HEK293 (cell line): Measurements from ENCODE around the gene TM6SF1.

Source experiments
- GLIS2 ChIP-seq: fragments of 450-650 bp; formaldehyde crosslinking; IDR thresholded peaks from 2 replicates; pipeline ENCODE4 v1.5.1; 2016; ENCODE audit warnings: missing biosample characterization, missing genetic modification characterization
- KLF8 ChIP-seq: fragments of 450-650 bp; formaldehyde crosslinking; IDR thresholded peaks from 2 replicates; pipeline ENCODE4 v1.5.1; 2016; ENCODE audit warnings: missing biosample characterization, missing genetic modification characterization
- KLF9 ChIP-seq: fragments of 450-650 bp; formaldehyde crosslinking; IDR thresholded peaks from 2 replicates; pipeline ENCODE4 v1.5.1; 2016; ENCODE audit warnings: missing biosample characterization, missing genetic modification characterization, low read depth
- OSR2 ChIP-seq: fragments of 450-650 bp; formaldehyde crosslinking; IDR thresholded peaks from 2 replicates; pipeline ENCODE4 v1.5.1; 2016; ENCODE audit warnings: missing biosample characterization, missing genetic modification characterization
- PRDM4 ChIP-seq: fragments of 450-650 bp; formaldehyde crosslinking; IDR thresholded peaks from 2 replicates; pipeline ENCODE4 v1.5.1; 2017; ENCODE audit warnings: missing biosample characterization, missing genetic modification characterization
- REPIN1 ChIP-seq: fragments of 450-650 bp; formaldehyde crosslinking; IDR thresholded peaks from 2 replicates; pipeline ENCODE4 v1.5.1; 2017; ENCODE audit warnings: missing biosample characterization, missing genetic modification characterization, low read depth
- SALL2 ChIP-seq: fragments of 450-650 bp; formaldehyde crosslinking; IDR thresholded peaks from 2 replicates; pipeline ENCODE4 v1.5.0; 2017; ENCODE audit warnings: missing biosample characterization, mild to moderate bottlenecking, missing genetic modification characterization, borderline replicate concordance
- SP3 ChIP-seq: fragments of 450-650 bp; formaldehyde crosslinking; IDR thresholded peaks from 2 replicates; pipeline ENCODE4 v1.5.1; 2016; ENCODE audit warnings: missing biosample characterization, missing genetic modification characterization
- ZBTB21 ChIP-seq: fragments of 450-650 bp; formaldehyde crosslinking; IDR thresholded peaks from 2 replicates; pipeline ENCODE4 v1.5.1; 2017; ENCODE audit warnings: missing biosample characterization, missing genetic modification characterization
- ZIC2 ChIP-seq: fragments of 450-650 bp; formaldehyde crosslinking; IDR thresholded peaks from 2 replicates; pipeline ENCODE4 v1.5.1; 2016; ENCODE audit warnings: missing biosample characterization, missing genetic modification characterization
- ZNF121 ChIP-seq: fragments of 450-650 bp; formaldehyde crosslinking; IDR thresholded peaks from 2 replicates; pipeline ENCODE4 v1.5.1; 2016; ENCODE audit warnings: missing biosample characterization, missing genetic modification characterization
- ZNF19 ChIP-seq: fragments of 450-650 bp; formaldehyde crosslinking; IDR thresholded peaks from 2 replicates; pipeline ENCODE4; 2016; ENCODE audit warnings: missing biosample characterization, missing genetic modification characterization, low read depth
- ZNF202 ChIP-seq: fragments of 450-650 bp; formaldehyde crosslinking; IDR thresholded peaks from 2 replicates; pipeline ENCODE4 v1.5.1; 2016; ENCODE audit warnings: missing biosample characterization, missing genetic modification characterization, borderline replicate concordance
- ZNF280C ChIP-seq: fragments of 450-650 bp; formaldehyde crosslinking; IDR thresholded peaks from 2 replicates; pipeline ENCODE4 v1.5.1; 2016; ENCODE audit warnings: missing biosample characterization, missing genetic modification characterization
- ZNF324 ChIP-seq: fragments of 450-650 bp; formaldehyde crosslinking; IDR thresholded peaks from 2 replicates; pipeline ENCODE4 v1.5.1; 2016; ENCODE audit warnings: missing biosample characterization, missing genetic modification characterization
- ZNF366 ChIP-seq: fragments of 450-650 bp; formaldehyde crosslinking; conservative IDR thresholded peaks from 2 replicates; pipeline ENCODE4 v1.5.1; 2016; ENCODE audit warnings: missing biosample characterization, missing genetic modification characterization
- ZNF404 ChIP-seq: fragments of 450-650 bp; formaldehyde crosslinking; IDR thresholded peaks from 2 replicates; pipeline ENCODE4 v1.5.1; 2017; ENCODE audit warnings: missing biosample characterization, missing genetic modification characterization
- ZNF548 ChIP-seq: fragments of 450-650 bp; formaldehyde crosslinking; IDR thresholded peaks from 2 replicates; pipeline ENCODE4 v1.5.1; 2016; ENCODE audit warnings: missing biosample characterization, missing genetic modification characterization
- ZNF571 ChIP-seq: fragments of 450-650 bp; formaldehyde crosslinking; IDR thresholded peaks from 2 replicates; pipeline ENCODE4 v1.5.0; 2017; ENCODE audit warnings: missing biosample characterization, missing genetic modification characterization
- ZNF701 ChIP-seq: fragments of 450-650 bp; formaldehyde crosslinking; IDR thresholded peaks from 2 replicates; pipeline ENCODE4 v1.5.1; 2016; ENCODE audit warnings: missing biosample characterization, missing genetic modification characterization
- ZNF837 ChIP-seq: fragments of 450-650 bp; formaldehyde crosslinking; IDR thresholded peaks from 2 replicates; pipeline ENCODE4 v1.5.1; 2016; ENCODE audit warnings: missing biosample characterization, missing genetic modification characterization
- ZSCAN23 ChIP-seq: fragments of 450-650 bp; formaldehyde crosslinking; IDR thresholded peaks from 2 replicates; pipeline ENCODE4 v1.5.1; 2016; ENCODE audit warnings: missing biosample characterization, missing genetic modification characterization
- TF ChIP-seq, protein P1 (sequence below): fragments of 450-650 bp; formaldehyde crosslinking; IDR thresholded peaks from 2 replicates; pipeline ENCODE4 v1.5.1; 2016; ENCODE audit warnings: missing biosample characterization, missing genetic modification characterization, borderline replicate concordance

Gene TM6SF1

DNA sequence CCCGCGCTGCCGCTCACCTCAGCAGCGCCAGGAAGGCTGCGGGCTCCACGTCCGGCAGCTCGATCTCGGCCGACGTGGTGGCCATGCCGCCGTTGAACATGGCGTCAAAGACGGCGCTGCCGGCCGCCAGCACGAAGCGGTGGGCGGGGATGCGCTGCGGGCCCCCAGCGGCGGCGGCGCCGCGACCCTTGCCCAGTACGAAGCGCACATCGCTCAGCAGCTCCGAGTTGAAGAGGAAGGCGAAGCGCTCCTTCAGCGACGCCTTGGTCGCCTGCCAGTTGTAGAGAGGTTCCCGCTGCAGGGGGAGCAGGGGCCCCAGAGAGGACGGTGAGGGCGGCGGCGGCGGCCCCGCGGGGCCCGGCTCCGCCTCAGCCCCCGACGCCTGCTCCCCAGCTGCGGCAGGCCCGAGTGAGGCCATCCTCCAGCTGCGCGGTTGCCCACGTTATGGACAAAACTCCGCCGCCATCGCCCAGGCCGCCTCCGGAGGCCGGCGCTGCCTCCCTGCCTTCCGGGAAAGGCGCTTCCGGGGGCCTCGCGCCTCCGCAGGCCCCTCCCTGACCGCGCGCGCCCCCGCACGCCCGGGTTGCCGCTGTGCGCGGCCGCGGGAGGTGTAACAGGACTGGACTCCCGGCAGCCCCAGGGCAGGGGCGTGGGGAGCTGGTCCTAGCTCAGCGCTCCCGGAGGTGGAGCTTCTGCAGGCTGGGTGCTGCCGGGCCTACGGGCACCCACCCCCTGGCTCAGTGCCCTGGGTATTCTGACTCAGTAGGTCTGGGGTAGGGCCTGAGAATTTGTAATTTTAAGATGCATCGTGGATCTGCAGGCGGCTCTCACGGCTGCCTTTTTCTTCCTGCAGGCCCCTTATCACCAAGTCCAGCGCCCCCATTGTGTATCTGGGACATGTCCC is 40.5 kb upstream of the TM6SF1 start, which contains the start of gene BTBD1 (continued):
- TF ChIP-seq, protein P1, sequence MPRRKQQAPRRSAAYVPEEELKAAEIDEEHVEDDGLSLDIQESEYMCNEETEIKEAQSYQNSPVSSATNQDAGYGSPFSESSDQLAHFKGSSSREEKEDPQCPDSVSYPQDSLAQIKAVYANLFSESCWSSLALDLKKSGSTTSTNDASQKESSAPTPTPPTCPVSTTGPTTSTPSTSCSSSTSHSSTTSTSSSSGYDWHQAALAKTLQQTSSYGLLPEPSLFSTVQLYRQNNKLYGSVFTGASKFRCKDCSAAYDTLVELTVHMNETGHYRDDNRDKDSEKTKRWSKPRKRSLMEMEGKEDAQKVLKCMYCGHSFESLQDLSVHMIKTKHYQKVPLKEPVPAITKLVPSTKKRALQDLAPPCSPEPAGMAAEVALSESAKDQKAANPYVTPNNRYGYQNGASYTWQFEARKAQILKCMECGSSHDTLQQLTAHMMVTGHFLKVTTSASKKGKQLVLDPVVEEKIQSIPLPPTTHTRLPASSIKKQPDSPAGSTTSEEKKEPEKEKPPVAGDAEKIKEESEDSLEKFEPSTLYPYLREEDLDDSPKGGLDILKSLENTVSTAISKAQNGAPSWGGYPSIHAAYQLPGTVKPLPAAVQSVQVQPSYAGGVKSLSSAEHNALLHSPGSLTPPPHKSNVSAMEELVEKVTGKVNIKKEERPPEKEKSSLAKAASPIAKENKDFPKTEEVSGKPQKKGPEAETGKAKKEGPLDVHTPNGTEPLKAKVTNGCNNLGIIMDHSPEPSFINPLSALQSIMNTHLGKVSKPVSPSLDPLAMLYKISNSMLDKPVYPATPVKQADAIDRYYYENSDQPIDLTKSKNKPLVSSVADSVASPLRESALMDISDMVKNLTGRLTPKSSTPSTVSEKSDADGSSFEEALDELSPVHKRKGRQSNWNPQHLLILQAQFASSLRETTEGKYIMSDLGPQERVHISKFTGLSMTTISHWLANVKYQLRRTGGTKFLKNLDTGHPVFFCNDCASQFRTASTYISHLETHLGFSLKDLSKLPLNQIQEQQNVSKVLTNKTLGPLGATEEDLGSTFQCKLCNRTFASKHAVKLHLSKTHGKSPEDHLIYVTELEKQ (tag by site-specific recombination): no peak
- TF ChIP-seq SP3 (tag by site-specific recombination) (peak; percentile 35; the same call in 1 of the 2 replicates), ZNF324 (tag by site-specific recombination) (0 out of 2 replicates have a peak, but pooled peaks have one; percentile 22), ZNF19 (tag by site-specific recombination) (no peak), ZIC2 (tag by site-specific recombination) (peak; percentile 75), SALL2 (no peak), ZNF121 (tag by site-specific recombination) (no peak), ZNF404 (no peak), OSR2 (tag by site-specific recombination) (peak; percentile 81), ZNF366 (tag by site-specific recombination) (no peak), ZNF280C (tag by site-specific recombination) (no peak), ZNF571 (tag by site-specific recombination) (no peak), GLIS2 (tag by site-specific recombination) (peak; percentile 86; the same call in 1 of the 2 replicates), KLF8 (tag by site-specific recombination) (peak; percentile 54; the same call in 1 of the 2 replicates), ZNF701 (tag by site-specific recombination) (no peak), REPIN1 (no peak), ZNF202 (tag by site-specific recombination) (no peak), PRDM4 (no peak), ZNF548 (tag by site-specific recombination) (no peak), ZNF837 (tag by site-specific recombination) (no peak), KLF9 (tag by site-specific recombination) (0 out of 2 replicates have a peak, but pooled peaks have one; percentile 30), ZBTB21 (tag by site-specific recombination) (no peak), ZSCAN23 (tag by site-specific recombination) (no peak)
- TF ChIP-seq, all 188 proteins: peak for 55
